Esophagus muscularis mucosa (tissue), 4 donors: ENCODE data around the gene NPPC. TPM values are rescaled to one million over a fixed set of nuclear protein-coding genes. Genes with fewer than 3 reads are reported as not detected.

Source experiments
- DNase-seq: peaks from one replicate; pipeline ENCODE4 v3.0.0-alpha.2; 2017; ENCODE audit errors: extremely low spot score
- H3K27ac ChIP-seq, 4 donors: fragments of 200-600 bp; sonication (generic); replicated peaks in 1 of 4; 1 replicate in 3 of 4; 2 replicates in 1 of 4; pipeline ENCODE4 v1.5.1; 2016 to 2019; ENCODE audit warnings: mild to moderate bottlenecking in 1 of 4
- H3K27me3 ChIP-seq, 4 donors: fragments of 200-600 bp; sonication (generic); one replicate each; pipeline versions ENCODE4 v1.5.1 to v1.6.0; 2016 to 2019
- H3K36me3 ChIP-seq, 4 donors: fragments of 200-600 bp; sonication (generic); one replicate each; pipeline ENCODE4 v1.5.1; 2016 to 2019
- H3K4me1 ChIP-seq, 4 donors: fragments of 200-600 bp; sonication (generic); one replicate each; pipeline ENCODE4 v1.5.1; 2016 to 2019
- H3K4me3 ChIP-seq, 4 donors: fragments of 200-600 bp; sonication (generic); 1 replicate in 2 of 4; 2 replicates in 2 of 4; pipeline ENCODE4 v1.5.1; 2016 to 2019; ENCODE audit warnings: mild to moderate bottlenecking in 4 of 4, moderate library complexity in 1 of 4
- H3K9me3 ChIP-seq, 4 donors: fragments of 200-600 bp; sonication (generic); 1 replicate in 3 of 4; 2 replicates in 1 of 4; pipeline ENCODE4 v1.5.1; 2016 to 2019
- EP300 ChIP-seq: sonication (generic); formaldehyde crosslinking; IDR thresholded peaks from one replicate; pipeline ENCODE4 v1.6.1; 2017; ENCODE audit warnings: antibody characterized with exemption
- POLR2A ChIP-seq: fragments of 450-650 bp; IDR thresholded peaks from one replicate; pipeline ENCODE4 v1.6.1; 2017; ENCODE audit warnings: antibody characterized with exemption, moderate library complexity, mild to moderate bottlenecking, low read depth
- POLR2AphosphoS5 ChIP-seq, 2 donors: sonication (generic); formaldehyde crosslinking; IDR thresholded peaks; one replicate each; pipeline ENCODE4 v1.6.1; 2017; ENCODE audit warnings: antibody characterized with exemption in 2 of 2
- WGBS: methylation state at CpG from one replicate; pipeline ENCODE4 v1.1.5; 2018; 5-methylcytosine and 5-hydroxymethylcytosine counted together
- intact Hi-C: fragments of 100-400 bp; cut with DNase I; formaldehyde crosslinking; loops from one replicate; pipeline ENCODE4 v1.15.1; 2023
- total RNA-seq, 4 donors: library from RNA; depleted of rRNA; stranded (reverse); fragments of >200 nt; gene quantifications; one replicate each; pipeline versions ENCODE4 v1.1.0 to v1.2.1, GENCODE V29; 2016
- TF ChIP-seq, protein P1 (sequence below), 3 experiments: fragments of 200-600 bp in 2 of 3; fragments of 450-650 bp in 1 of 3; sonication (generic) in 2 of 3; IDR thresholded peaks; one replicate each; pipeline ENCODE4 v1.5.1; 2017 to 2019; ENCODE audit warnings: antibody characterized with exemption in 3 of 3, mild to moderate bottlenecking in 2 of 3, moderate library complexity in 1 of 3

Gene NPPC
- total RNA-seq, 4 donors from 2014 or later, result 0.66 to 0.98 TPM; not detected in 2

DNA sequence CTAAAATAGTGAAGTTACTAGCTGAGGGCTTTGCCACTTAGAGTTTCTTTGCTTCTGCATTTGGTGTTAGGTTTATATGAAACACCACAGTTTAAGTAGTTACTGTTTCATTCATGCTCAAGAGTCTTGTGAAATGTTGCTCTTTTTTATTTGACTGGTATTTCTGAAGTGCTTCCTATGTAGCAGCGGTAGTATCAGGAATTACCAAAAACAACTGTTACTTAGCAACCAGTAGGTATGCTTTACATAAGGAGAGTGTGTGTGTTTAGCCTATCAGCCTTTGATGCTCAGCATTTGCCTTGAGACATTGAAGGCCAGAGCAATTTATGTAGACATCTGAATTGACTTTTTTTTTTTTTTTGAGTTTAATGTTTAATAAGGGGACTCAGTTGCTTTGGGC is 38.9 kb upstream of the NPPC start:
- WGBS, result 67% methylated on average over 1 of the region's 1 CpG
- H3K27ac ChIP-seq, result no peak overlapping the region

DNA sequence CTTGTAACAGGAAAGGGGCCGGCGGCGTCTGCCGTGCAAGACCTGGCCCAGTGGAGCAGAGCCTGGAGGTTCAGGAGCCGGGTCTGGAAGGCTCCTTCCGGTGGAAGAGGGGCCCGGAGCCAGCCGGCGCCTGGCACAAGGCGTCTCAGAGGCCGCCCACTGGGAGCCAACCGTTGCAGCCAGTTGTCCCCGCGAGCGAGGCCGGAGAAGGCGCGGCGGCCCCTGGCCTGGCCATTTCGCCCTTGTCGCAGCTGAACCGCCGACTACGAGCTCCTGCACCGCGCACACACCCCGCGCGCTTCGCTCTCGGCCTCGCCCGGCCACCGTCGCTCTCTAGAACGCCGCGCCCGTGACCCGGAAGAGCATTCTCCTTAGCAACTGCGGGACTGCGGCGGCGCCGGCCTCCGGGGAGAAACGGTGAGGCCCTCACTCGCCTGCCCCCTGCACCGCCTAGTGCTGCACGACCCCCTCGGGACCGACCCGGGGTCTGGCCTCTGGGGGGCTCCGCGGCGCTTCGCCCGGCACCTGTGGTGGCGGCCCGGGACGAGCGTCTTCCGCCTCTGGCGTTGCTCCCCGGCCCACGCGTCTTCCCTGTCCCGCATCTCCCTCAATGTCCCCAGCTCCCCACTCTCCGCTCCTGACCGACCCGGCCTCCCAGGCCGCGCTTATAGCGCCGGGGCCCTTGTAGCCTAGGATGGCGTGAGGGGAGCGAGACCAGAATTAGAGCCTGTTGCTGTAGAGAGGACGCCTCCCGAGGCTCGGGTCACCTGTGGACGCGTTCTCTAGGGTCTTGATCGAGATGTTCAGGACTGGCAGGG is 35.4 kb upstream of the NPPC start, which contains the start of gene DIS3L2:
Gene DIS3L2, plus strand, starts transcription at position 365 of the 818 bp plus-strand sequence. CDS start 53,215 bp downstream, outside the sequence.
- H3K27me3 ChIP-seq, result no peaks in the 10 kb centered on the region
- peak within 1 kb of the TSS; percentile 80 to 88 (median 82) for H3K27ac ChIP-seq
- WGBS, result 0% methylated on average over 27 of the region's 83 CpGs
- peak within 1 kb of the TSS; percentile 93 to 100 (median 96) for H3K4me3 ChIP-seq
- peaks cover 20 to 34% (median 30%) of the 10 kb centered on the region in 4 donors for H3K4me1 ChIP-seq
- no peaks in the 10 kb centered on the region for H3K9me3 ChIP-seq
- no peaks in the 10 kb centered on the region for H3K36me3 ChIP-seq
- DNase-seq, result no peak
- intact Hi-C loops, result no loop called here
- no peak for TF ChIP-seq EP300
- TF ChIP-seq POLR2A, result peak; percentile 36
- TF ChIP-seq, protein P1, sequence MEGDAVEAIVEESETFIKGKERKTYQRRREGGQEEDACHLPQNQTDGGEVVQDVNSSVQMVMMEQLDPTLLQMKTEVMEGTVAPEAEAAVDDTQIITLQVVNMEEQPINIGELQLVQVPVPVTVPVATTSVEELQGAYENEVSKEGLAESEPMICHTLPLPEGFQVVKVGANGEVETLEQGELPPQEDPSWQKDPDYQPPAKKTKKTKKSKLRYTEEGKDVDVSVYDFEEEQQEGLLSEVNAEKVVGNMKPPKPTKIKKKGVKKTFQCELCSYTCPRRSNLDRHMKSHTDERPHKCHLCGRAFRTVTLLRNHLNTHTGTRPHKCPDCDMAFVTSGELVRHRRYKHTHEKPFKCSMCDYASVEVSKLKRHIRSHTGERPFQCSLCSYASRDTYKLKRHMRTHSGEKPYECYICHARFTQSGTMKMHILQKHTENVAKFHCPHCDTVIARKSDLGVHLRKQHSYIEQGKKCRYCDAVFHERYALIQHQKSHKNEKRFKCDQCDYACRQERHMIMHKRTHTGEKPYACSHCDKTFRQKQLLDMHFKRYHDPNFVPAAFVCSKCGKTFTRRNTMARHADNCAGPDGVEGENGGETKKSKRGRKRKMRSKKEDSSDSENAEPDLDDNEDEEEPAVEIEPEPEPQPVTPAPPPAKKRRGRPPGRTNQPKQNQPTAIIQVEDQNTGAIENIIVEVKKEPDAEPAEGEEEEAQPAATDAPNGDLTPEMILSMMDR (IDR thresholded peaks at IDR 0.05), result peak in 1 of 3 experiments; percentile 8
- peak; percentile 87 to 88 for TF ChIP-seq POLR2AphosphoS5 (IDR thresholded peaks at IDR 0.05)

More for the DNA sequence above, 38.9 kb upstream of the NPPC start:
- H3K4me3 ChIP-seq, result no peak overlapping the region
- H3K36me3 ChIP-seq, result no peaks in the 10 kb centered on the region
- peaks cover 20 to 34% (median 30%) of the 10 kb centered on the region in 4 donors for H3K4me1 ChIP-seq
- intact Hi-C loops, result no loop called here
- no peak for DNase-seq
- H3K27me3 ChIP-seq, result no peaks in the 10 kb centered on the region
- TF ChIP-seq POLR2AphosphoS5 (IDR thresholded peaks at IDR 0.05) (no peak), EP300 (no peak), POLR2A (no peak)
- TF ChIP-seq, protein P1 (IDR thresholded peaks at IDR 0.05), result no peak
- H3K9me3 ChIP-seq, result no peaks in the 10 kb centered on the region

DNA sequence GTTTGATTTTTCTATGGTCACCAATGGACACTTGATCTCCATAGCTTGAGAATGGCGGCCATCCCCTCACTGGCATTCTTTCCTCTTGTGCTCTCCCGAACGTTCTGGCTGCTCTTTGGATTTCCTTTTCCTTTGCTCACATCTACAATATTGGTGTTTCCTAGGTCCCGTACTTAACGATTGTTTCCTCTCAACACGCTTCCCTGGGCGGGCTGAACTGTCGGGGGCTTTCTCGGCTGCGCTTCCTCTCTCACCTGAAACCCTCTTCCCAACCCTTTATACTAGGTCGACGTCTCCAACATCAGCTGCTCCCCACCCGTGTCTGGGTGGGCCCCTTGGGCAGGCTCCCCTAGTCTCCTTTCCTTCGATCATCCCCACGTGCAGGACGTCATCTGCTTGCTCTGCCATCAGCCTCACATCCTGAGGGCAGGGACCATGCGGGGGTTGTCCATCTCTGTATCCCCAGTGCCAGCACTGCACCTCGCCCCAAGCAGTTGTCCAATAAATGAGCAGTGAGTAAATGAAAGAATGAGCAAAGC is 34.7 kb upstream of the NPPC start:
- TF ChIP-seq, protein P1 (IDR thresholded peaks at IDR 0.05), result no peak
- TF ChIP-seq POLR2AphosphoS5 (IDR thresholded peaks at IDR 0.05) (no peak), POLR2A (no peak), EP300 (no peak)
- Histone ChIP-seq H3K27me3 (no peaks in the 10 kb centered on the region), H3K4me1 (peaks cover 20 to 34% (median 30%) of the 10 kb centered on the region in 4 donors), H3K27ac (peak overlapping the region; percentile 80 to 88 (median 82)), H3K4me3 (peak overlapping the region; percentile 93 to 100 (median 96)), H3K9me3 (no peaks in the 10 kb centered on the region), H3K36me3 (no peaks in the 10 kb centered on the region)
- 56% methylated on average over 18 of the region's 18 CpGs for WGBS
- no peak for DNase-seq
- intact Hi-C loops, result no loop called here

DNA sequence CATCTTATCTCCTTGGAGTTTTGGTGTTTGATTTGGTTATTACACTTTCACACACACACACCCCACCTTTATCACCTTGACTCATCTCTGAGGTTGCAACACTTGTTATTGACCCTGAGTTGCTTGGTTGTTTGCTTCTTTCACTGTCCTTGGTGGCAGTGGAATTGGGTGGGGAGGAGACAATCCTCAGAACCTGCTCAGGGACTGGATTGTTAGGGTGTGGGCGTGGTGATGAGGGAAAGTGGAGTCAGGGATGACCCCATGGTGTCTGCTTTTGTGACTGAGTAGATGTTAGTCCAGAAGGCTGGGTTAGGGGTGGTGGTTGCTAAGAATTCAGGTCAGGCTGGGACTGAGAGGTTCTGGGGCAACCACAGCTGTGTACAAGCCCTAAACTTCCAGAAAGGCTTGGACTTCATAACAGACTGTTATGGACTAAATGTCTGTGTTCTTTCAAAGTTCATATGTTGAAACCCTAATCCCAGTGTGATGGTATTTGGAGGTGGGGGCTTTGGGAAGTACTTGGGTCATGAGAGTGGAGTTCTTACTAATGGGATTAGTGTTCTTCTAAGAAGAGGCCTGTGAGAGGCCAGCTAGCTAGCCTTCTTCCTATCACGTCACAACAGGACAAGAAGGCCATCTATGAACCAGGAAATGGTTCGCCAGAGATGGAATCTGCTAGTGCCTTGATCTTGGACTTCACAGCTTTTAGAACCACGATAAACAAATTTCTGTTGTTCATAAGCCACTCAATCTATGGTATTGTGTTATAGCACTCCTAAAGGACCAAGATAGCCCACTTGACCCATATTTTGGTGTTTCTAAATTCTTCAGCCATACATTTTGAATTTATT is 31.9 kb upstream of the NPPC start:
- Histone ChIP-seq H3K27ac (no peak overlapping the region), H3K9me3 (no peaks in the 10 kb centered on the region), H3K4me3 (no peak overlapping the region), H3K4me1 (peaks cover 12 to 20% (median 19%) of the 10 kb centered on the region in 4 donors), H3K36me3 (no peaks in the 10 kb centered on the region), H3K27me3 (no peaks in the 10 kb centered on the region)
- TF ChIP-seq POLR2A (no peak), EP300 (no peak), POLR2AphosphoS5 (IDR thresholded peaks at IDR 0.05) (no peak)
- TF ChIP-seq, protein P1 (IDR thresholded peaks at IDR 0.05), result no peak
- intact Hi-C loops, result no loop called here
- 63% methylated on average over 4 of the region's 4 CpGs for WGBS
- DNase-seq, result no peak
